Lower leg skin (tissue), 3 donors: Measurements from ENCODE around the gene NACC2.

Experiments used
- CTCF ChIP-seq, 3 donors: fragments of 450-650 bp; IDR thresholded peaks; one replicate each; pipeline ENCODE4 v1.5.1; 2016; ENCODE audit warnings: antibody characterized with exemption in 3 of 3, mild to moderate bottlenecking in 3 of 3, moderate library complexity in 2 of 3
- POLR2A ChIP-seq, 2 donors: fragments of 450-650 bp; IDR thresholded peaks; one replicate each; pipeline ENCODE4 v1.6.1; 2016 to 2017; ENCODE audit warnings: antibody characterized with exemption in 2 of 2, mild to moderate bottlenecking in 1 of 2, moderate library complexity in 1 of 2

- TF ChIP-seq CTCF (IDR thresholded peaks at IDR 0.05): no peak
- TF ChIP-seq POLR2A (IDR thresholded peaks at IDR 0.05): no peak
Measured at GRCh38 chr9:135986605-135987004, 108.5 kb downstream of the NACC2 start.
